Fibroblast of the aortic adventitia (primary cell): ENCODE measurements around the gene CTSW. TPM values are rescaled to one million over a fixed set of nuclear protein-coding genes. Genes with fewer than 3 reads are reported as not detected.

Experiments
- DNase-seq: peaks from one replicate; pipeline ENCODE4 v3.0.0-alpha.2; 2010; ENCODE audit warnings: low read depth
- H3K4me3 ChIP-seq: 2 replicates; pipeline ENCODE4 v1.5.1; 2011; ENCODE audit warnings: low read depth, mild to moderate bottlenecking, control low read depth, low read length, moderate library complexity
- CTCF ChIP-seq: IDR thresholded peaks from 2 replicates; pipeline ENCODE4 v1.5.1; 2011; ENCODE audit warnings: mild to moderate bottlenecking, low read length, control low read depth, inconsistent platforms; ENCODE audit not compliant: insufficient read depth
- total RNA-seq: library from RNA; depleted of rRNA; stranded (reverse); fragments of >200 nt; gene quantifications from 2 replicates; pipeline ENCODE4 v1.2.3, GENCODE V29; 2012; ENCODE audit warnings: low replicate concordance

CTSW gene
- total RNA-seq, 1 donor = not detected

GRCh38 chr11:65872586-65873317 is 6.9 kb upstream of the CTSW start, which contains the start of gene EFEMP2:
TSS of gene EFEMP2 (minus strand) at chr11:65872800. CDS start at chr11:65872354, 446 bp downstream.
- no peak for TF ChIP-seq CTCF
- H3K4me3 ChIP-seq = peak within 1 kb of the TSS; percentile 67
- no peak for DNase-seq

DNA sequence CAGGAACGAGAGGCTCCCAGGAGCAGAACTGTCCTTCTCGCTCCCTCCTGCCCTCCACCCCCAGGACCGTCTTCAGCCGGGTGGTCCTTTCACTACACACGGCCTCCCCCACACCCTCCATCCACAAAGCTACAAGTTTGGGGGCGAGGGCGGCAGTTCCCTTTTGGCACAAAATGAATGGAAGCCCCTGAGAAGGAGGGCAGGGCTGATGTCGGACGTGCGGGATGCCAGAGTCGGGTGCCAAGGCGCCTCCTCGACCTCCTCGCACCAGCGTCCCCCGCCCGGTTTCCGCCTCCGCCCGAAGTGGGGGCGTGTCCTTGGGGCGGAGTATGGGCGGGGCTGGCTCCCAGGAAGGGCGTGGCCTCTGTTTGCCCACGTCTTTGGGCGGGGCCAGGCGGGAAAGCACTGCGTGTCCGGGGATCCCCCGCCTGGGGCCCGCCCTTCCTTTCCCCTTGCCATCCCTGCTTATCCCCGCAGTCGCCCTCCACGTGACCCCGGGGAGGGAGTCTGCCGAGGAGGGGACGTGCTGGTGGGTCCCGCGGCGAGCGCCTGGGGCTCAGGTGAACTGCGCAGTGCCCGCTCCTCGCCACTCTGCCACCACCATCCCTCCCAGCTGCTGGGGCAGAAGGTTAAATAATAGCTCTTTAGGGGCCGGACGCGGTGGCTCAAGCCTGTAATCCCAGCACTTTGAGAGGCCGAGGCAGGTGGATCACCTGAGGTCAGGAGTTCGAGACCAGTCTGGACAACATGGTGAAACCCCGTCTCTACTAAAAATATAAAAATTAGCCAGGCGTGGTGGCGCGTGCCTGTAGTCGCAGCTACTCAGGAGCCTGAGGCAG is 6.1 kb upstream of the CTSW start:
- no peak for TF ChIP-seq CTCF
- peak; percentile 91 for DNase-seq
- H3K4me3 ChIP-seq = peak overlapping the region; percentile 67

GRCh38 chr11:65880027-65880426 is 390 bp downstream of the CTSW start:
- DNase-seq = no peak
- H3K4me3 ChIP-seq = no peak overlapping the region
- TF ChIP-seq CTCF = no peak

DNA sequence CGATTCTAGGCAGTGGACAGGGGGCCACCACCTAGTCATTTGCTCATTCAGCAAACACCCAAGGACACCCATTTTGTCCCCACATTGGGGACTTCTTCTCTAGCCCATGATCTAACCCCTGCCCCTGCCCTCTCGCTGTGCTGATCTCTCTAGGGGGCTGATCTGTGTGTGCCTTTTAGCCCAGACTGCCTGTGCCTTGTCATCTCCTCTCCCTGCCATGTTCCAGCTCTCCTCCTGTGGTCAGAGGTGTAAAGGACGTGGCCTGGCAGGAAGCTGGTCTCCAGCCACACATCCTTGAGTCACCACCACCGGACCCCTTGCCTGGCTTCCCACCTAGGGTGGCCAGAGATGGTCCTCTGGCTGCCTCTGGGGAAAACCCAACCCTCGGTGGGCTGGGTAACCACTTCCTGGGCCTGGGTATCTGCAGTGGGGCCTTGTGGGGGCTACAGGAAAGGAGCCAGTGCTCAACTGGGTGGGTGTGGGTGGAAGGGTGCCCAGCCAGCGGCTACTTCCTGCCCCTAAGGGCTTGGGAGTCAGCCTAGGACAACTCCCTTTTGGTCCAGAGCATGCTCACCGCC is 1.3 kb downstream of the CTSW start:
- no peak for TF ChIP-seq CTCF
- no peak overlapping the region for H3K4me3 ChIP-seq
- no peak for DNase-seq

DNA sequence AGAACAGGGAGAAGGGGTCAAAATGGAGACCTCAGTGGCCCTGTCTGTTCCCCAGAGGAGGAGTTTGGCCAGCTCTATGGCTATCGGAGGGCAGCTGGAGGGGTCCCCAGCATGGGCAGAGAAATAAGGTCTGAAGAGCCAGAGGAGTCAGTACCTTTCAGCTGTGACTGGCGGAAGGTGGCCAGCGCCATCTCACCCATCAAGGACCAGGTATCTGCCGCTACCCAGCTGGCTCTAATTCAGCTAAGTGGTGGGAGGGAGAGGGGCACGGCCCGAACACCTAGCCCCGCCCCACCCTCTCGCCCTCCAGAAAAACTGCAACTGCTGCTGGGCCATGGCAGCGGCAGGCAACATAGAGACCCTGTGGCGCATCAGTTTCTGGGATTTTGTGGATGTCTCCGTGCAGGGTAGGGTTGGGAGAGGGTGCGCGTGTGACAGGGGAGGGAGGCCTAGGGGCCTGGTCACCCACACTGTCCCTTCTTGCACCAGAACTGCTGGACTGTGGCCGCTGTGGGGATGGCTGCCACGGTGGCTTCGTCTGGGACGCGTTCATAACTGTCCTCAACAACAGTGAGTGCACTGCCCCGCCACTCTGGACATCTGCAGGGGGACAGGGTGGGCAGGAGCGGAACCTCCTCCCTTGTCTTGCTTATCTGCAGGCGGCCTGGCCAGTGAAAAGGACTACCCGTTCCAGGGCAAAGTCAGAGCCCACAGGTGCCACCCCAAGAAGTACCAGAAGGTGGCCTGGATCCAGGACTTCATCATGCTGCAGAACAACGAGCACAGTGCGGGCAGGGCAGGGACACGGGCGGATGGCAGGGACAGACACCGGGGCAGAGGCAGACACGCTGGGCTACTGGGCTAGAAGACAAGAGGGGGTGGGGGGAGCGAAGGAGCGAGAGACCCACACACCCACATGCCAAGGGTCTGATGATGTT is 2.8 kb downstream of the CTSW start:
- no peak overlapping the region for H3K4me3 ChIP-seq
- DNase-seq = no peak
- TF ChIP-seq CTCF = no peak

DNA sequence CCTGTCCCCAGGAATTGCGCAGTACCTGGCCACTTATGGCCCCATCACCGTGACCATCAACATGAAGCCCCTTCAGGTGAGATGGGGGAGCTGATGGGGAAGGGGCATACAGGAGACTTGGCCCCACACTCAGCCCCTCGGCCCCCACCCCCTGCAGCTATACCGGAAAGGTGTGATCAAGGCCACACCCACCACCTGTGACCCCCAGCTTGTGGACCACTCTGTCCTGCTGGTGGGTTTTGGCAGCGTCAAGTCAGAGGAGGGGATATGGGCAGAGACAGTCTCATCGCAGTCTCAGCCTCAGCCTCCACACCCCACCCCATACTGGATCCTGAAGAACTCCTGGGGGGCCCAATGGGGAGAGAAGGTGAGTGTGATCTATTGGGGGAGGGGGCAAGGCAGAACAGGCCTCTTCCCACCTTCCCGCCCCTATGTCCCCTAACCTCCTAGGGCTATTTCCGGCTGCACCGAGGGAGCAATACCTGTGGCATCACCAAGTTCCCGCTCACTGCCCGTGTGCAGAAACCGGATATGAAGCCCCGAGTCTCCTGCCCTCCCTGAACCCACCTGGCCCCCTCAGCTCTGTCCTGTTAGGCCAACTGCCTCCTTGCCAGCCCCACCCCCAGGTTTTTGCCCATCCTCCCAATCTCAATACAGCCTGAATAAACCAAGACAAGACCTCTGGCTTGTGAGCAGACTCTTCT is 3.6 kb downstream of the CTSW start:
- no peak for DNase-seq
- TF ChIP-seq CTCF = no peak
- no peak overlapping the region for H3K4me3 ChIP-seq
